H1 (cell line): Measurements from ENCODE around the gene ARHGAP28. TPM values are rescaled to one million over a fixed set of nuclear protein-coding genes. Genes with fewer than 3 reads are reported as not detected.

Experiments used
- E2F6 ChIP-seq: IDR thresholded peaks from 2 replicates; pipeline ENCODE4 v1.6.1; 2012; ENCODE audit warnings: inconsistent platforms
- HDAC2 ChIP-seq, 2 experiments: fragments of 300-600 bp in 1 of 2; sonication (generic) in 1 of 2; IDR thresholded peaks; 2 replicates each; pipeline ENCODE4 v1.6.1; 2011 to 2012; ENCODE audit warnings: low read depth in 2 of 2, low read length in 2 of 2, mild to moderate bottlenecking in 2 of 2, moderate library complexity in 2 of 2, borderline replicate concordance in 1 of 2, inconsistent platforms in 1 of 2
- KDM4A ChIP-seq: IDR thresholded peaks from one replicate; pipeline ENCODE4 v1.7.1; 2012; ENCODE audit warnings: low read depth, mild to moderate bottlenecking, moderate library complexity, low read length, inconsistent platforms; ENCODE audit not compliant: severe bottlenecking
- RAD21 ChIP-seq, 2 experiments: IDR thresholded peaks in 1 of 2; conservative IDR thresholded peaks in 1 of 2; 2 replicates each; pipeline ENCODE4 v1.6.1; 2011; ENCODE audit warnings: low read depth in 2 of 2, low read length in 2 of 2, improper control_type of control experiment in 1 of 2, inconsistent platforms in 1 of 2, mild to moderate bottlenecking in 1 of 2, moderate library complexity in 1 of 2
- SP2 ChIP-seq: IDR thresholded peaks from 2 replicates; pipeline ENCODE4 v1.6.1; 2012; ENCODE audit warnings: mild to moderate bottlenecking, low read length, inconsistent platforms
- SP4 ChIP-seq: IDR thresholded peaks from 2 replicates; pipeline ENCODE4 v1.6.1; 2012; ENCODE audit warnings: low read length, inconsistent platforms
- polyA plus RNA-seq, 7 experiments: library from polyadenylated mRNA; depleted of rRNA in 3 of 7; stranded (reverse) in 5 of 7; unstranded in 2 of 7; fragments of >200 nt in 5 of 7; fragments of 200-250 nt in 2 of 7; gene quantifications; 1 replicate in 5 of 7; 2 replicates in 1 of 7; 4 replicates in 1 of 7; pipeline versions ENCODE4 v1.2.1 to v1.2.3, GENCODE V29; 2011 to 2013; ENCODE audit warnings: missing spikeins in 2 of 7, mixed read lengths in 2 of 7
- total RNA-seq: library from RNA; stranded (reverse); fragmentation: NEBNext Ultra II Directional; extraction: Animal tissue kit (Norgen Biotek cat#: 25700); gene quantifications from 2 replicates; pipeline ENCODE4 v1.2.1, GENCODE V29; 2021

Gene ARHGAP28
- total and polyA plus RNA-seq, 2 of the 8 experiments (the other 6 are each of a cell fraction or from before 2014, with no cell fraction given), result 2.9 to 14.4 TPM

GRCh38 chr18:6721755-6722154 is 7.8 kb upstream of the ARHGAP28 start (continued):
- no peak for TF ChIP-seq SP2
- TF ChIP-seq HDAC2 (IDR thresholded peaks at IDR 0.05; ENCODE audit: borderline replicate concordance in 1 of 2, low read depth in 2 of 2, low read length in 2 of 2), result no peak
- no peak for TF ChIP-seq E2F6
- no peak for TF ChIP-seq RAD21 (IDR thresholded peaks at IDR 0.05 in 1 of 2, conservative IDR thresholded peaks at IDR 0.05 in 1 of 2; ENCODE audit: low read depth in 2 of 2, low read length in 2 of 2)
- no peak for TF ChIP-seq SP4
- TF ChIP-seq KDM4A, result no peak
